Fibroblast of pulmonary artery (primary cell): Measurements from ENCODE around the gene TECPR2.

Experiments
- DNase-seq: peaks from one replicate; pipeline ENCODE4 v3.0.0-alpha.2; 2010; ENCODE audit warnings: low read depth
- H3K4me3 ChIP-seq: replicated peaks from 2 replicates; pipeline ENCODE4 v1.5.1; 2011; ENCODE audit warnings: low read depth, mild to moderate bottlenecking, control low read depth, low read length, moderate library complexity
- CTCF ChIP-seq: IDR thresholded peaks from 2 replicates; pipeline ENCODE4 v1.5.1; 2011; ENCODE audit warnings: mild to moderate bottlenecking, control low read depth, low read length, inconsistent platforms; ENCODE audit errors: missing control alignments

The TECPR2 gene

GRCh38 chr14:102486513-102487203 lies 123.9 kb downstream of the TECPR2 start:
- TF ChIP-seq CTCF = peak; percentile 8
- no peak overlapping the region for H3K4me3 ChIP-seq
- DNase-seq = no peak

GRCh38 chr14:102487204-102487577 lies 124.5 kb downstream of the TECPR2 start:
- peak; percentile 70 for DNase-seq
- no peak for TF ChIP-seq CTCF
- no peak overlapping the region for H3K4me3 ChIP-seq

- no peak overlapping the region for H3K4me3 ChIP-seq
- TF ChIP-seq CTCF = no peak
- DNase-seq = no peak
Measured at GRCh38 chr14:102490456-102490855, 127.7 kb downstream of the TECPR2 start.

- no peak for TF ChIP-seq CTCF
- no peak for DNase-seq
- no peak overlapping the region for H3K4me3 ChIP-seq
Measured at GRCh38 chr14:102491366-102491765, 128.6 kb downstream of the TECPR2 start.

- TF ChIP-seq CTCF = no peak
- DNase-seq = no peak
- H3K4me3 ChIP-seq = no peak overlapping the region
Measured at GRCh38 chr14:102491786-102492530, 129.2 kb downstream of the TECPR2 start.

GRCh38 chr14:102492531-102492910 lies 129.8 kb downstream of the TECPR2 start:
- no peak for TF ChIP-seq CTCF
- H3K4me3 ChIP-seq = no peak overlapping the region
- no peak for DNase-seq
